ENCODE data around the gene ABHD3.
"Not testable (repeated sequence)": the region's sequence is repeated elsewhere in the genome, so short reads cannot be mapped to it uniquely, and the experiment has no call there.

- not testable (repeated sequence) for TF ChIP-seq CTCF, POLR2A (IDR thresholded peaks at IDR 0.05)
These were observed 82.9 kb downstream of the ABHD3 start for GRCh38 chr18:21621640-21622039.
